ENCODE data around the gene SRRM2.

SRRM2 gene

GRCh38 chr16:2704983-2705275, 47.5 kb upstream of the SRRM2 start:
- H3K9me2 ChIP-seq (replicated peaks; ENCODE audit: low read depth, low read length), result no peaks in the 10 kb centered on the region
- no peaks in the 10 kb centered on the region for H3F3A ChIP-seq (ENCODE audit: low read depth)
- H3K27me3 ChIP-seq (ENCODE audit: insufficient read depth, low read length, poor library complexity, severe bottlenecking), result no peaks in the 10 kb centered on the region
- no peak overlapping the region for H3K9ac ChIP-seq (ENCODE audit: low read depth, low read length, poor library complexity, severe bottlenecking)
- no peaks in the 10 kb centered on the region for H3K4me1 ChIP-seq (ENCODE audit: insufficient read depth, low read length, poor library complexity, severe bottlenecking)
- H3K79me2 ChIP-seq (ENCODE audit: insufficient read depth, low read length), result no peaks in the 10 kb centered on the region
- H2AFZ ChIP-seq (ENCODE audit: low read length), result no peak overlapping the region
- H3K4me3 ChIP-seq (ENCODE audit: low read length, poor library complexity, severe bottlenecking), result no peak overlapping the region
- no peak for TF ChIP-seq CTCF (conservative IDR thresholded peaks at IDR 0.05; ENCODE audit: low read length)
- no peak for TF ChIP-seq EZH2phosphoT487 (IDR thresholded peaks at IDR 0.05; ENCODE audit: borderline replicate concordance)
- H4K20me1 ChIP-seq (ENCODE audit: insufficient read depth, low read length, poor library complexity, severe bottlenecking), result no peaks in the 10 kb centered on the region
- H3K4me2 ChIP-seq (ENCODE audit: low read depth, low read length, poor library complexity, severe bottlenecking), result no peak overlapping the region
- peaks cover 4% of the 10 kb centered on the region; the same call in 1 of the 2 replicates for H3K36me3 ChIP-seq (ENCODE audit: insufficient read depth, low read length)
- no peaks in the 10 kb centered on the region for H3K9me3 ChIP-seq (ENCODE audit: insufficient read depth, low read depth, low read length)

GRCh38 chr16:2705351-2705750, 47.1 kb upstream of the SRRM2 start:
- H3K9me2 ChIP-seq (replicated peaks; ENCODE audit: low read depth, low read length), result no peaks in the 10 kb centered on the region
- H3K4me3 ChIP-seq (ENCODE audit: low read length, poor library complexity, severe bottlenecking), result no peak overlapping the region
- H4K20me1 ChIP-seq (ENCODE audit: insufficient read depth, low read length, poor library complexity, severe bottlenecking), result no peaks in the 10 kb centered on the region
- no peaks in the 10 kb centered on the region for H3K79me2 ChIP-seq (ENCODE audit: insufficient read depth, low read length)
- no peak overlapping the region for H2AFZ ChIP-seq (ENCODE audit: low read length)
- H3K9me3 ChIP-seq (ENCODE audit: insufficient read depth, low read depth, low read length), result no peaks in the 10 kb centered on the region
- H3K36me3 ChIP-seq (ENCODE audit: insufficient read depth, low read length), result peaks cover 4% of the 10 kb centered on the region; the same call in 1 of the 2 replicates
- no peaks in the 10 kb centered on the region for H3F3A ChIP-seq (ENCODE audit: low read depth)
- no peaks in the 10 kb centered on the region for H3K27me3 ChIP-seq (ENCODE audit: insufficient read depth, low read length, poor library complexity, severe bottlenecking)
- no peak overlapping the region for H3K4me2 ChIP-seq (ENCODE audit: low read depth, low read length, poor library complexity, severe bottlenecking)
- H3K4me1 ChIP-seq (ENCODE audit: insufficient read depth, low read length, poor library complexity, severe bottlenecking), result no peaks in the 10 kb centered on the region
- no peak for TF ChIP-seq EZH2phosphoT487 (IDR thresholded peaks at IDR 0.05; ENCODE audit: borderline replicate concordance)
- no peak for TF ChIP-seq CTCF (conservative IDR thresholded peaks at IDR 0.05; ENCODE audit: low read length)
- H3K9ac ChIP-seq (ENCODE audit: low read depth, low read length, poor library complexity, severe bottlenecking), result no peak overlapping the region

GRCh38 chr16:2706085-2706484, 46.4 kb upstream of the SRRM2 start:
- TF ChIP-seq CTCF (conservative IDR thresholded peaks at IDR 0.05; ENCODE audit: low read length) (no peak), EZH2phosphoT487 (IDR thresholded peaks at IDR 0.05; ENCODE audit: borderline replicate concordance) (no peak)
- peaks cover 4% of the 10 kb centered on the region; the same call in 1 of the 2 replicates for H3K36me3 ChIP-seq (ENCODE audit: insufficient read depth, low read length)

More at GRCh38 chr16:2706085-2706484, 46.4 kb upstream of the SRRM2 start:
- Histone ChIP-seq H3K9me3 (ENCODE audit: insufficient read depth, low read depth, low read length) (no peaks in the 10 kb centered on the region), H3K9me2 (replicated peaks; ENCODE audit: low read depth, low read length) (no peaks in the 10 kb centered on the region), H3K4me1 (ENCODE audit: insufficient read depth, low read length, poor library complexity, severe bottlenecking) (no peaks in the 10 kb centered on the region), H3K9ac (ENCODE audit: low read depth, low read length, poor library complexity, severe bottlenecking) (no peak overlapping the region), H3K4me2 (ENCODE audit: low read depth, low read length, poor library complexity, severe bottlenecking) (no peak overlapping the region), H3F3A (ENCODE audit: low read depth) (no peaks in the 10 kb centered on the region), H3K27me3 (ENCODE audit: insufficient read depth, low read length, poor library complexity, severe bottlenecking) (no peaks in the 10 kb centered on the region), H4K20me1 (ENCODE audit: insufficient read depth, low read length, poor library complexity, severe bottlenecking) (no peaks in the 10 kb centered on the region), H2AFZ (ENCODE audit: low read length) (no peak overlapping the region), H3K4me3 (ENCODE audit: low read length, poor library complexity, severe bottlenecking) (no peak overlapping the region), H3K79me2 (ENCODE audit: insufficient read depth, low read length) (no peaks in the 10 kb centered on the region)
